ENCODE results near the gene GRIA4. TPM values are rescaled to one million over a fixed set of nuclear protein-coding genes. Genes with fewer than 3 reads are reported as not detected.

The GRIA4 gene
- total RNA-seq, 4 donors from 2014 or later: not detected

- intact Hi-C loops (cut with DNase I): no loop called here
These were observed 302.8 kb downstream of the GRIA4 start for GRCh38 chr11:105912666-105913065.

DNA sequence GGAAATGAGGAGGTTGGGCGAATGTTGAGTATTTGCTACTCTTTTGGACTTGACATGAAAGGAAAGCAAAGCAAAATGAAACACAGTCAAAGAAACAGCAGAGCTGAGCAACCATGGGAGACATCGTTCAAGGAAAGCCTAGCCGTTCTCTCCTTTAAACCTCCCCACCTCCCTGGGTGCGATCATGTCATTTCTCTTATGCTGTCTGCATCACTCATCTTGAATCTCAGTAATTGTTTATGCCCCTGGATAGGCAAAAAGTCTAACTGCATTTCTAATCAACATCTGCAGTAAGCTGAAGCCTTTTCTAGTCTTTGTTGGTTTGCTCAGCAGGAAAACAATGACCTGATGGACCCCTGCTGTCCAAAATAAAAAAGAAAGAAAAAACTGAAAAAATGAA is 305.1 kb downstream of the GRIA4 start:
- H3K27ac ChIP-seq: no peak overlapping the region
- TF ChIP-seq CTCF (IDR thresholded peaks at IDR 0.05) (no peak), POLR2A (IDR thresholded peaks at IDR 0.05) (no peak)
- H3K4me1 ChIP-seq: peaks cover 0 to 6% (median 0%) of the 10 kb centered on the region in 3 donors
- no peaks in the 10 kb centered on the region for H3K9me3 ChIP-seq
- H3K36me3 ChIP-seq: no peaks in the 10 kb centered on the region
- no peaks in the 10 kb centered on the region for H3K27me3 ChIP-seq
- no peak overlapping the region for H3K4me3 ChIP-seq
- intact Hi-C loops (cut with DNase I): no loop called here
- DNase-seq: no peak
- 77 to 80% methylated on average over 4 of the region's 4 CpGs for WGBS, 2 donors

More at GRCh38 chr11:105912666-105913065, 302.8 kb downstream of the GRIA4 start:
- 48 to 54% methylated on average over 2 of the region's 2 CpGs for WGBS, 2 donors
- DNase-seq: no peak
- Histone ChIP-seq H3K36me3 (no peaks in the 10 kb centered on the region), H3K27me3 (no peaks in the 10 kb centered on the region), H3K9me3 (no peaks in the 10 kb centered on the region), H3K27ac (no peak overlapping the region), H3K4me1 (peaks cover 0 to 10% (median 0%) of the 10 kb centered on the region in 3 donors), H3K4me3 (no peak overlapping the region)
- TF ChIP-seq POLR2A (IDR thresholded peaks at IDR 0.05) (no peak), CTCF (IDR thresholded peaks at IDR 0.05) (no peak)

DNA sequence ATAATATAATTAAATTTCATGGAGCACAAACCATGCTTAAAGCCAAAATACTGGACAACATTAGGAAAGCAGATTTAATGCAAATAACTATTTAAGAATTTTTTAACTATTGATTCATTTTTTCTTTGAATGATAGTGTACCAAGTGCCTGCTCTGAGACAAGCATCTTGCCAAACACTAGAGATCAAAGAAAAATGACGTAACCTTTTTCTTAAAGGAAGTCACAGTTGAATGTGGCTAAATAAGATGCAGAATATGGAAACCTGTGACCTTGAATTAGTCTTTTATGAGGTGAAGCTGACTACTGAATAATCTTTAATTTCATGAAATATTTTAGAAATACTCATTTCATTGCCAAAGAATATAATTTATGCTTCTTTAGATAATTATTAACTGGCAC is 308.2 kb downstream of the GRIA4 start:
- 57 to 70% methylated on average over 1 of the region's 1 CpG for WGBS, 2 donors
- intact Hi-C loops (cut with DNase I): no loop called here
- Histone ChIP-seq H3K27ac (no peak overlapping the region), H3K9me3 (no peaks in the 10 kb centered on the region), H3K36me3 (no peaks in the 10 kb centered on the region), H3K4me1 (no peaks in the 10 kb centered on the region), H3K4me3 (no peak overlapping the region), H3K27me3 (no peaks in the 10 kb centered on the region)
- TF ChIP-seq POLR2A (IDR thresholded peaks at IDR 0.05) (no peak), CTCF (IDR thresholded peaks at IDR 0.05) (no peak)
- DNase-seq: no peak

DNA sequence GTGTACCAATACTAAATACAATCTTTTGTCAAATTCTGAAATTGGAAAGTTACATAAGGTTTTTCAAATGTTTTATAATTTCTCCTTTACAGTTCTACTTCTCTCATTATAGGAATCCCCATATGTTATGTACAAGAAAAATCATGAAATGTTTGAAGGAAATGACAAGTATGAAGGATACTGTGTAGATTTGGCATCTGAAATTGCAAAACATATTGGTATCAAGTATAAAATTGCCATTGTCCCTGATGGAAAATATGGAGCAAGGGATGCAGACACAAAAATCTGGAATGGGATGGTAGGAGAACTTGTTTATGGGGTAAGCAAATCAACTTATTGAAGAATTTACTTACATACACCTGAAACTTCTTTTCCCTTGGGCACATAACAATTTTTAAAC is 308.7 kb downstream of the GRIA4 start:
- DNase-seq: no peak
- Histone ChIP-seq H3K27ac (no peak overlapping the region), H3K36me3 (no peaks in the 10 kb centered on the region), H3K4me3 (no peak overlapping the region), H3K27me3 (no peaks in the 10 kb centered on the region), H3K4me1 (peaks cover 0 to 2% (median 0%) of the 10 kb centered on the region in 3 donors), H3K9me3 (no peaks in the 10 kb centered on the region)
- intact Hi-C loops (cut with DNase I): no loop called here
- TF ChIP-seq CTCF (IDR thresholded peaks at IDR 0.05) (no peak), POLR2A (IDR thresholded peaks at IDR 0.05) (no peak)

GRCh38 chr11:105923252-105923651 is 313.4 kb downstream of the GRIA4 start:
- no peaks in the 10 kb centered on the region for H3K27me3 ChIP-seq
- no peak overlapping the region for H3K4me3 ChIP-seq
- WGBS, 2 donors: 53 to 61% methylated on average over 2 of the region's 2 CpGs
- no peaks in the 10 kb centered on the region for H3K36me3 ChIP-seq
- H3K9me3 ChIP-seq: no peaks in the 10 kb centered on the region
- DNase-seq: no peak
- peaks cover 0 to 4% (median 0%) of the 10 kb centered on the region in 3 donors for H3K4me1 ChIP-seq
- no peak overlapping the region for H3K27ac ChIP-seq
- intact Hi-C loops (cut with DNase I): no loop called here
- TF ChIP-seq CTCF (IDR thresholded peaks at IDR 0.05) (no peak), POLR2A (IDR thresholded peaks at IDR 0.05) (no peak)
